Stimulated activated CD4-positive, alpha-beta T cell treated with anti-CD3 and anti-CD28 coated beads, Interleukin-4, amount 100 ng/mL, for 48 hours (primary cell): Measurements from ENCODE around the gene ZNF816.
"Not testable (repeated sequence)": the region's sequence is repeated elsewhere in the genome, so short reads cannot be mapped to it uniquely, and the experiment has no call there.

Source experiments
- DNase-seq, 2 donors: peaks; one replicate each; pipeline ENCODE4 v3.0.0-alpha.2; 2020; ENCODE audit warnings: low read depth in 2 of 2

Gene ZNF816

GRCh38 chr19:52959613-52960295 is 2.9 kb downstream of the ZNF816 start:
- DNase-seq = no peak

- DNase-seq = no peak
Measured at GRCh38 chr19:52957591-52957990, 5.1 kb downstream of the ZNF816 start.

GRCh38 chr19:52956917-52957316 is 5.8 kb downstream of the ZNF816 start:
- no peak for DNase-seq

GRCh38 chr19:52949422-52949821 is 13.3 kb downstream of the ZNF816 start:
- no peak for DNase-seq

GRCh38 chr19:52948025-52948770 is 14.5 kb downstream of the ZNF816 start:
- no peak for DNase-seq

GRCh38 chr19:52946322-52947310 is 16.1 kb downstream of the ZNF816 start:
- DNase-seq = no peak

- DNase-seq = no peak
Measured at GRCh38 chr19:52945652-52946321, 16.9 kb downstream of the ZNF816 start.

- DNase-seq = not testable (repeated sequence)
Measured at GRCh38 chr19:52944703-52945493, 17.8 kb downstream of the ZNF816 start.

- no peak for DNase-seq
Measured at GRCh38 chr19:52943884-52944643, 18.6 kb downstream of the ZNF816 start.

GRCh38 chr19:52943134-52943883 is 19.4 kb downstream of the ZNF816 start:
- no peak for DNase-seq

- peak; percentile 84 to 88 for DNase-seq
Measured at GRCh38 chr19:52942386-52943133, 20.1 kb downstream of the ZNF816 start.

- DNase-seq = no peak
Measured at GRCh38 chr19:52941941-52942385, 20.7 kb downstream of the ZNF816 start.

GRCh38 chr19:52941523-52941922 is 21.2 kb downstream of the ZNF816 start:
- not testable (repeated sequence) for DNase-seq

GRCh38 chr19:52940905-52941304 is 21.8 kb downstream of the ZNF816 start:
- DNase-seq = not testable (repeated sequence)

GRCh38 chr19:52938761-52939160 is 23.9 kb downstream of the ZNF816 start:
- no peak for DNase-seq

GRCh38 chr19:52936954-52937325 is 25.7 kb downstream of the ZNF816 start:
- DNase-seq = no peak

GRCh38 chr19:52936151-52936953 is 26.3 kb downstream of the ZNF816 start:
- DNase-seq = no peak

GRCh38 chr19:52935434-52935833 is 27.2 kb downstream of the ZNF816 start:
- no peak for DNase-seq
